HG02970 (cell line): ENCODE measurements around the gene PUS1.
"Not testable (repeated sequence)": the region's sequence is repeated elsewhere in the genome, so short reads cannot be mapped to it uniquely, and the experiment has no call there.

ENCODE experiments used
- ATAC-seq: cut with Tn5 transposase; IDR thresholded peaks from one replicate; pipeline ENCODE4 v1.9.1; 2021; ENCODE audit warnings: mild to moderate bottlenecking, moderate library complexity, moderate number of reproducible peaks; ENCODE audit not compliant: unreplicated experiment, low FRiP score

The PUS1 gene

DNA sequence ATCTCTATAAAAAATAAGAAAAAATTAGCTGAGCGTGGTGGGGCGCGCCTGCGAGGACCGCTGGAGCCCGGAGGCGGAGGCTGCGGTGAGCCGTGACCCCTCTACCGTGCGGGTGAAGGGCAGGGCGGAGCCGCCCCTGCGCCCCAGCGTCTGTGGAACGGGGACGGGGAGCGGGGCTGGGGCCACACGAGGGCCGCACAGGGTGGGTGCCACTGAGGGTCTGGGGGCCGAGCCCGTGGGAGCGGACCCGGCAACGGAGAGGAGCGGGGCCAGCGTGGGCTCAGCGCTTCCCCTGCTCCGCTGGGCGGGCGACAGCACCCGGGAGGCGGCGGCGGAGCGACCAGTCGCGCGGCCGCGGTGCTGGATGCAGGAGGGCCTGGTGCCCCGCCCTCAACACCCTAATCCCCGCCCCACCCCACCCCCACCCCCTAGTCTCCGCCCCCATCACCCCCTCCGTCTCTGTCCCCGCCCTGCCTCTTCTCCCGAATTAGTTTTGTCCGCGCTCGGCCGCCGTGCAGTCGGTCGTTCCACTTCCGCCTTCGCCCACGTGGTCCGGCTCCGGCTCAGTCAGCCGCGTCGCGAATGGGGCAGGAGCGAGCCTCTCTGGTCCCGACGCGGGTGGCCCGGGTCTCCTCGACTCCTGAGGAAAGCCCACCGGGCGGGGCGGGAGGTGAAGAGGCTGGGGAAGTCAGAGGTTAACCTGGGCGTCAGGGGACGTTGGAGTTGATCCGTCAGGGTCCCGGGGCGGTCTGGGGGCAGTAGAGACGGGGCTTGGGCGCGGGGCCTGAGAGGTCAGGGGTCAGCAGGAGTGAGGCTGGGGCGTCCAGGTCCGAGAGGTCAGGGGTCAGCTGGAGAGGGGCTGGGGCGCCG lies at the start of gene PUS1:
TSS of gene PUS1 (plus strand) at position 566 of the 870 bp plus-strand sequence. CDS start 447 bp downstream, outside the sequence.
- peak; percentile 72 for ATAC-seq

- no peak for ATAC-seq
Measured at GRCh38 chr12:131882804-131883520, 46.1 kb upstream of the PUS1 start.

DNA sequence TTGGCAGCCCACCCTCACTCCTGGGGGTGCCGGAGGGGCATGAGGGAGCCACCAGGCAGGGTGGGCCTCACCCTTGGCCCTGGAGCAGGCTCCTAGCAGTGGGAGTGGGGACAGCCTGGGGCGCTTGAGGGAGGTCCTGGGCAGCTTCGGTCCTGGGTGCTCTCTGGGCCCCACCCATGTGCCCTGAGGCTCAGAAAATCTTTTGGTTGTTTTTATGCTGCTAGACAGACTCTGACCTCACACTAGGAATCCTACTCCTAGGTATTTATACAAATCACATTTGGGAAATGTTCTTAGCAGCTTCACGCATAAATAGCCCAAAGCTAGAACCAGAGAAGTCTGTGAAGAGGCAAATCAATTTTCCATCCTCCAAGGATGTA lies 45.6 kb upstream of the PUS1 start:
- ATAC-seq: no peak

DNA sequence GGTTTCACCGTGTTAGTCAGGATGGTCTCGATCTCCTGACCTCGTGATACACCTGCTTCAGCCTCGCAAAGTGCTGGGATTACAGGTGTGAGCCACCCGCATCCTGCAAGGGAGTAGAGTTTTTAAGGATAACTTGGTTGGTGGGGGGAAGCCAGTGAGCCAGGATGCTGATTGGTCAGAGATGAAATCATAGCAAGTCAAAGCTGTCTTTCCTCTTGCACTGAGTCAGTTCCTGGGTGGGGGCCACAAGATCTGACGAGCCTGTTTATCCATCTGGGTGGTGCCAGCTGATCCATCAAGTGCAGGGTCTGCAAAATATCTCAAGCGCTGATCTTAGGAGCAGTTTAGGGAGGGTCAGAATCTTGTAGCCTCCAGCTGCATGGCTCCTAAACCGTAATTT lies 44.0 kb upstream of the PUS1 start:
- ATAC-seq: not testable (repeated sequence)

- no peak for ATAC-seq
Measured at GRCh38 chr12:131885543-131886057, 43.5 kb upstream of the PUS1 start.

- not testable (repeated sequence) for ATAC-seq
Measured at GRCh38 chr12:131891722-131892121, 37.4 kb upstream of the PUS1 start.

GRCh38 chr12:131892711-131893604 lies 36.1 kb upstream of the PUS1 start:
- ATAC-seq: no peak

- ATAC-seq: no peak
Measured at GRCh38 chr12:131893605-131894312, 35.3 kb upstream of the PUS1 start.

DNA sequence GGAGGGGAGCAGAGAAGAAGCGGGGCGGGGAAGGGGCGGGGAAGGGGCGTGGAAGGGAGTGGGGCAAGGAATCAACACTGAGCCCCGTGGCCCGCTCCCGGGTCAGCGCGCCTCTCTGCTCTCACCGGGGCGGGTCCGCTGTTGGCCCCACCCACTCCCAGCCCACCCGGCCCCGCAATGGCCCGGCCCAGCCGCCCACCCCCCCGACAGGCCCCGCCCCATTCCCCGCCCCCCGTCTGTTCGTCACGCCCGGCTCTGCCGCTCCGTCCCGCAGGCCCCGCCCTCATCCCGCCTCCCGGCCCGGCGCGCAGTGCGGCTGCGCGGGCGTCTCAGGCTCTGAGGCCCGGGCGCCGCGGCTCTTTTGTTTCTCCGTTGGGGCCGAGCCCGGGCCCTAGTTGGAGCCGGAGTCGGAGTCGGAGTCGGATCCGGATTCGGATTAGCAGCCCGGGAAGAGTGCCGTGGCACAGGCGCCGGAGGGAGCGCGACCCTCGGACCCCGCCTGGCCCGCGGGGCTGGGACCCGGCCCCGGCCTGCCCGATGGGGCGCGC lies 34.7 kb upstream of the PUS1 start, which contains the start of gene ULK1:
TSS of gene ULK1 (plus strand) at position 310 of the 548 bp plus-strand sequence. CDS start 380 bp downstream, outside the sequence.
- ATAC-seq: peak; percentile 77

GRCh38 chr12:131894981-131895639 lies 34.0 kb upstream of the PUS1 start:
- ATAC-seq: no peak

DNA sequence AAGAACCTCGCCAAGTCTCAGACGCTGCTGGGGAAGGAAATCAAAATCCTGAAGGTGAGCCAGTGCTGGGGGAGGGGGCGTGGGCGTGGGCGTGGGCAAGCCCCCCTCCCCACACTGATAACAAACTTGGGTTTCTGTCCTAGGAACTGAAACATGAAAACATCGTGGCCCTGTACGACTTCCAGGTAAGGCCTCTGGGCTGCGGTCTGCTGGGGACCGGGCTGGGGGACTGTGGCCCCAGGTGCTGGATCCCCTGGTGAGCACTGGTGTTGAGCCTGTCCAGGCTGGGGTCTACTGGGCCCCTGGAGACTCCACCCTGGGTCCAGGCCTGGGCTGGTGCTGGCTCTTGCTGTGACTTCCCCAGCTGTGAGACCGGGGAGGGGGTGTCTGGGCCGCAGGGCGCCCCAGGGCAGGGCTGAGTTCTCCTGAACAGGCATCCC lies 33.4 kb upstream of the PUS1 start:
- peak; percentile 25 for ATAC-seq

- peak; percentile 47 for ATAC-seq
Measured at GRCh38 chr12:131896080-131896810, 32.8 kb upstream of the PUS1 start.

DNA sequence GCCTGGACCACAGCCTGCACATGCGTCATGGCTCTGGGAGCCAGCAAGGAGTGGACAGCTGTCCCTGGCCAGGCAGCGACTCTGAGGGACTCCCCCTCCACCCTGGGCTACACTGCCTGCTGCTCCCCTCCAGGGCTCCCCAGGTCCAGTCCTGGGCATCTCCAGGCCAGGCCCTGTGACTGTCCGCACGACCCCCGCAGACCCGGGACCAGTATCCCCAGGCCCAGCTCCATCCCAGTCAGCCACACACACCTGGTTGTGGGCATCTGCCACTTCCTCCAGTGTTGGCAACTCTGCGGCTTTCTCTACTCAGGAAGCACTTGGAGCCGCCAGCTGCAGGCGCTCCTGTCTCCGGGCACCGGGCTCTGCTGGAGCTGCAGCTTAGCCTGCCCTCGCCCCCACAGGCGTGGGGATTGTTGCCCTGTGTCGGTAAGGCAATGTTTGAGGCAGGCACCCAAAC lies 32.2 kb upstream of the PUS1 start:
- ATAC-seq: no peak

GRCh38 chr12:131897276-131897675 lies 31.8 kb upstream of the PUS1 start:
- no peak for ATAC-seq

DNA sequence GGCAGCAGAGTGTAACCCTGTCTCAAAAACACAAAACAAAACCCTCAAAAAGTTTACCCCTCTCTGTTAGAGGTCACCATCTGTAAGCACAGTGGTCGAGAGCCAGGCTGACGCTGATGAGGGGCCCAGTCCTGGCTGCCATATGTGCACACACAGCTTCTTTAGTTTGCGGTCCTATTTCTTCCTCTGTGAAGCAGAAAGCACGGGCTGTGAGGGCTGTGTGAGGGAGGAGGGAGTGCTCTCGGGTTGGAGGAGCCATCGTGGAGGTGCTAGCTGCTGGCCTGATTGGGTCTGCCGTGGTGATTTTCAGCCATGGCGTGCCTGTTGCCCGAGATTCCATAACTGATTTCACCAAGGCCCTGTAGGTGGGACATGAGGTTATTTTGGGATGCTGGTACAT lies 31.2 kb upstream of the PUS1 start:
- no peak for ATAC-seq

GRCh38 chr12:131900397-131900796 lies 28.7 kb upstream of the PUS1 start:
- no peak for ATAC-seq

- ATAC-seq: no peak
Measured at GRCh38 chr12:131901431-131902331, 27.4 kb upstream of the PUS1 start.
